Lower leg skin (tissue), 3 donors: Measurements from ENCODE around the gene SHROOM3.

ENCODE experiments used
- CTCF ChIP-seq, 3 donors: fragments of 450-650 bp; IDR thresholded peaks; one replicate each; pipeline ENCODE4 v1.5.1; 2016; ENCODE audit warnings: antibody characterized with exemption in 3 of 3, mild to moderate bottlenecking in 3 of 3, moderate library complexity in 2 of 3
- POLR2A ChIP-seq, 2 donors: fragments of 450-650 bp; IDR thresholded peaks; one replicate each; pipeline ENCODE4 v1.6.1; 2016 to 2017; ENCODE audit warnings: antibody characterized with exemption in 2 of 2, mild to moderate bottlenecking in 1 of 2, moderate library complexity in 1 of 2

GRCh38 chr4:76624241-76624681 is 189.2 kb downstream of the SHROOM3 start:
- no peak for TF ChIP-seq CTCF (IDR thresholded peaks at IDR 0.05)
- no peak for TF ChIP-seq POLR2A (IDR thresholded peaks at IDR 0.05)
